Suprapubic skin (tissue), 4 donors: ENCODE measurements around the gene PPP1R15B. TPM values are rescaled to one million over a fixed set of nuclear protein-coding genes. Genes with fewer than 3 reads are reported as not detected.

Source experiments
- DNase-seq, 2 donors: peaks; one replicate each; pipeline ENCODE4 v3.0.0-alpha.2; 2019; ENCODE audit warnings: low spot score in 2 of 2
- H3K27ac ChIP-seq: fragments of 200-600 bp; sonication (generic); one replicate; pipeline ENCODE4 v1.5.1; 2019
- H3K27me3 ChIP-seq: fragments of 200-600 bp; sonication (generic); one replicate; pipeline ENCODE4 v1.5.1; 2019
- H3K36me3 ChIP-seq: fragments of 200-600 bp; sonication (generic); one replicate; pipeline ENCODE4 v1.5.1; 2019
- H3K4me1 ChIP-seq: fragments of 200-600 bp; sonication (generic); one replicate; pipeline ENCODE4 v1.5.1; 2019
- H3K4me3 ChIP-seq: fragments of 200-600 bp; sonication (generic); one replicate; pipeline ENCODE4 v1.5.1; 2019; ENCODE audit warnings: mild to moderate bottlenecking
- H3K9me3 ChIP-seq: fragments of 200-600 bp; sonication (generic); one replicate; pipeline ENCODE4 v1.5.1; 2019
- CTCF ChIP-seq, 2 donors: fragments of 200-600 bp in 1 of 2; fragments of 450-650 bp in 1 of 2; sonication (generic) in 1 of 2; IDR thresholded peaks; one replicate each; pipeline ENCODE4 v1.5.1; 2016 to 2019; ENCODE audit warnings: antibody characterized with exemption in 2 of 2, mild to moderate bottlenecking in 1 of 2, moderate library complexity in 1 of 2
- EP300 ChIP-seq: sonication (generic); formaldehyde crosslinking; IDR thresholded peaks from one replicate; pipeline ENCODE4 v1.6.1; 2017; ENCODE audit warnings: antibody characterized with exemption
- POLR2A ChIP-seq, 2 donors: fragments of 450-650 bp; IDR thresholded peaks; one replicate each; pipeline ENCODE4 v1.6.1; 2017; ENCODE audit warnings: antibody characterized with exemption in 2 of 2, mild to moderate bottlenecking in 2 of 2, moderate library complexity in 2 of 2
- POLR2AphosphoS5 ChIP-seq, 3 donors: sonication (generic); formaldehyde crosslinking; IDR thresholded peaks; one replicate each; pipeline ENCODE4 v1.6.1; 2017; ENCODE audit warnings: antibody characterized with exemption in 3 of 3
- WGBS: methylation state at CpG from one replicate; pipeline ENCODE4 v1.1.5; 2018; 5-methylcytosine and 5-hydroxymethylcytosine counted together
- total RNA-seq, 4 donors: library from RNA; depleted of rRNA; stranded (reverse); fragments of >200 nt; gene quantifications; one replicate each; pipeline ENCODE4 v1.1.0, GENCODE V29; 2016

Gene PPP1R15B
- total RNA-seq: 10 to 100 TPM; 51.2 to 66.4 (median 56.7) TPM

GRCh38 chr1:204411451-204412204 is at the start of gene PPP1R15B:
PPP1R15B (minus strand) TSS chr1:204411817; CDS start chr1:204411411, 406 bp downstream.
- Histone ChIP-seq H3K27ac (peak within 1 kb of the TSS; percentile 98), H3K9me3 (no peaks in the 10 kb centered on the region), H3K36me3 (no peaks in the 10 kb centered on the region), H3K4me1 (peaks cover 35% of the 10 kb centered on the region), H3K4me3 (peak within 1 kb of the TSS; percentile 70), H3K27me3 (no peaks in the 10 kb centered on the region)
- peak; percentile 97 to 98 for DNase-seq
- TF ChIP-seq CTCF (IDR thresholded peaks at IDR 0.05) (no peak), EP300 (no peak), POLR2AphosphoS5 (IDR thresholded peaks at IDR 0.05) (peak; percentile 63 to 89 (median 88)), POLR2A (IDR thresholded peaks at IDR 0.05) (peak; percentile 82 to 98)
- WGBS: 0% methylated on average over 16 of the region's 69 CpGs

DNA sequence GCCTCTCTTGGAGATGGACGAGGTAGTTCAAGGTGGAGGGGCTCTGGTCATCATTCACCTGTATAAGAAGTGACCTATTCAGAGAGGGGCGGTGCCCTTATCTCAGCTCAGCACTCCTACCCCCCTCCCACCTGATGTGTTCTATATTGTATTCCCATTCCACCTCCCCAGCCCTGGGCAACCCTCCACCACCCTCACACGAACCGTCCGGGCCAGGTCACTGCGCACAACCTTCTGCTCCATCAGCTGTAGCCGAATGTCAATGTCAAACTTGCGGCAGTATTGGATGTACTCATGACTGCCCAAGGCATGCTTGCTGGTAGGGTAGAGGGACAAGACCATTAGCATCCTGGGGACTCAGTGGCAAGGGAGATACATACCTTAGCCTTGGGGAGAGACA is 48.7 kb upstream of the PPP1R15B start:
- Histone ChIP-seq H3K4me3 (no peak overlapping the region), H3K27ac (no peak overlapping the region), H3K4me1 (peaks cover 49% of the 10 kb centered on the region), H3K27me3 (no peaks in the 10 kb centered on the region), H3K36me3 (peaks cover 55% of the 10 kb centered on the region), H3K9me3 (no peaks in the 10 kb centered on the region)
- WGBS: 97% methylated on average over 8 of the region's 8 CpGs
- DNase-seq: no peak
- TF ChIP-seq CTCF (IDR thresholded peaks at IDR 0.05) (no peak), POLR2AphosphoS5 (IDR thresholded peaks at IDR 0.05) (no peak), POLR2A (IDR thresholded peaks at IDR 0.05) (no peak), EP300 (no peak)

- Histone ChIP-seq H3K27me3 (no peaks in the 10 kb centered on the region), H3K4me1 (peaks cover 43% of the 10 kb centered on the region), H3K27ac (no peak overlapping the region), H3K4me3 (no peak overlapping the region), H3K9me3 (no peaks in the 10 kb centered on the region), H3K36me3 (peaks cover 62% of the 10 kb centered on the region)
- no peak for DNase-seq
- WGBS: 70% methylated on average over 4 of the region's 4 CpGs
- TF ChIP-seq POLR2AphosphoS5 (IDR thresholded peaks at IDR 0.05) (no peak), CTCF (IDR thresholded peaks at IDR 0.05) (no peak), EP300 (no peak)
These were observed 48.1 kb upstream of the PPP1R15B start for GRCh38 chr1:204459706-204460105.

DNA sequence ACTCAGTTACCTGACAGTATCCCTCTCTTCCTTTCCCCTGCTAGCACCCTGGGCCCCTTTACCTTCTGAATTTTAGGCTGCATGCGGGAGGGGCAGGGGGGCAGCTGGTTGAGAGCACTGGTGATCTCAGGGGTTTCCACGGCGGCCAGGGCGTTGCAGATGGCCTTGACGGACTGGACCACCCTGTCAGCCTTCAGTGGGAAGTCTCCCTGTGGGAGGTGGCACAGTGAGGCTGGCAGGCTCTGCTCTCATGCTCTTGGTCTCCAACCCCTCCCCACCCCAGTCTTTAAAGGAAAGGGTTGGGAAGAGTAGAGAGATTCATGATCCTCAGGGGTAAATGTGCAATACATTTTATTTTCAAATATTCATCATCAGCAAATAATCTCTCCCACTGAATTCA is 46.0 kb upstream of the PPP1R15B start:
- WGBS: 72% methylated on average over 5 of the region's 5 CpGs
- H3K9me3 ChIP-seq: no peaks in the 10 kb centered on the region
- peaks cover 23% of the 10 kb centered on the region for H3K4me1 ChIP-seq
- no peaks in the 10 kb centered on the region for H3K27me3 ChIP-seq
- peaks cover 71% of the 10 kb centered on the region for H3K36me3 ChIP-seq
- H3K4me3 ChIP-seq: no peak overlapping the region
- no peak for DNase-seq
- TF ChIP-seq CTCF (IDR thresholded peaks at IDR 0.05) (no peak), POLR2A (IDR thresholded peaks at IDR 0.05) (no peak), EP300 (no peak), POLR2AphosphoS5 (IDR thresholded peaks at IDR 0.05) (no peak)
- no peak overlapping the region for H3K27ac ChIP-seq

- peaks cover 75% of the 10 kb centered on the region for H3K36me3 ChIP-seq
- TF ChIP-seq CTCF (IDR thresholded peaks at IDR 0.05) (no peak), POLR2AphosphoS5 (IDR thresholded peaks at IDR 0.05) (no peak), POLR2A (IDR thresholded peaks at IDR 0.05) (no peak), EP300 (no peak)
- no peak overlapping the region for H3K27ac ChIP-seq
- DNase-seq: no peak
- no peaks in the 10 kb centered on the region for H3K27me3 ChIP-seq
- 68% methylated on average over 11 of the region's 11 CpGs for WGBS
- no peaks in the 10 kb centered on the region for H3K9me3 ChIP-seq
- H3K4me3 ChIP-seq: no peak overlapping the region
- H3K4me1 ChIP-seq: peaks cover 17% of the 10 kb centered on the region
These were observed 45.3 kb upstream of the PPP1R15B start for GRCh38 chr1:204456826-204457442.
